GM03348 (cell line): Measurements from ENCODE around the gene PDE5A.
A peak's percentile ranks its signal among the peaks of the same experiment; 100 is the strongest.
"Not testable (repeated sequence)": the region's sequence is repeated elsewhere in the genome, so short reads cannot be mapped to it uniquely, and the experiment has no call there.

Experiments
- DNase-seq: peaks from one replicate; pipeline ENCODE4 v3.0.0; 2012; ENCODE audit warnings: low spot score

The PDE5A gene

GRCh38 chr4:119628281-119629141, at the start of gene PDE5A:
Gene PDE5A (minus strand): TSS chr4:119628804. CDS start chr4:119628671, 133 bp downstream.
- peak; percentile 91 for DNase-seq

- DNase-seq, result no peak
Measured at GRCh38 chr4:119676101-119676500, 47.5 kb upstream of the PDE5A start.

GRCh38 chr4:119675391-119675790, 46.8 kb upstream of the PDE5A start:
- no peak for DNase-seq

- DNase-seq, result no peak
Measured at GRCh38 chr4:119672938-119673337, 44.3 kb upstream of the PDE5A start.

GRCh38 chr4:119672086-119672485, 43.5 kb upstream of the PDE5A start:
- DNase-seq, result no peak

GRCh38 chr4:119671205-119671604, 42.6 kb upstream of the PDE5A start:
- DNase-seq, result no peak

GRCh38 chr4:119667802-119668201, 39.2 kb upstream of the PDE5A start:
- DNase-seq, result no peak

- DNase-seq, result no peak
Measured at GRCh38 chr4:119666653-119667091, 38.1 kb upstream of the PDE5A start.

GRCh38 chr4:119665752-119666151, 37.1 kb upstream of the PDE5A start:
- no peak for DNase-seq

- DNase-seq, result no peak
Measured at GRCh38 chr4:119664168-119664907, 35.7 kb upstream of the PDE5A start.

GRCh38 chr4:119663160-119663788, 34.7 kb upstream of the PDE5A start:
- no peak for DNase-seq

GRCh38 chr4:119662612-119663011, 34.0 kb upstream of the PDE5A start:
- DNase-seq, result not testable (repeated sequence)

GRCh38 chr4:119661231-119661630, 32.6 kb upstream of the PDE5A start:
- DNase-seq, result no peak

GRCh38 chr4:119659576-119659975, 31.0 kb upstream of the PDE5A start:
- peak; percentile 13 for DNase-seq

- DNase-seq, result peak; percentile 6
Measured at GRCh38 chr4:119657111-119657611, 28.6 kb upstream of the PDE5A start.

- DNase-seq, result no peak
Measured at GRCh38 chr4:119656342-119656741, 27.7 kb upstream of the PDE5A start.

- DNase-seq, result no peak
Measured at GRCh38 chr4:119655111-119655837, 26.7 kb upstream of the PDE5A start.

- DNase-seq, result no peak
Measured at GRCh38 chr4:119653990-119654389, 25.4 kb upstream of the PDE5A start.

- DNase-seq, result peak; percentile 20
Measured at GRCh38 chr4:119652998-119653397, 24.4 kb upstream of the PDE5A start.

GRCh38 chr4:119648398-119648797, 19.8 kb upstream of the PDE5A start:
- no peak for DNase-seq

GRCh38 chr4:119647558-119647957, 19.0 kb upstream of the PDE5A start:
- DNase-seq, result peak; percentile 40
